AG09309 (cell line): ENCODE results near the gene SUN1.

ENCODE experiments used
- DNase-seq: peaks from one replicate; pipeline ENCODE4 v3.0.0-alpha.2; 2010; ENCODE audit warnings: low read depth
- H3K4me3 ChIP-seq: 2 replicates; pipeline ENCODE4 v1.5.1; 2011; ENCODE audit warnings: mild to moderate bottlenecking, low read depth, low read length, moderate library complexity; ENCODE audit not compliant: control insufficient read depth
- TF ChIP-seq, protein P1 (sequence below): IDR thresholded peaks from 2 replicates; pipeline ENCODE4 v1.5.1; 2011; ENCODE audit warnings: mild to moderate bottlenecking, low read depth, low read length, inconsistent platforms; ENCODE audit not compliant: insufficient read depth, control insufficient read depth; ENCODE audit errors: missing control alignments

The SUN1 gene

DNA sequence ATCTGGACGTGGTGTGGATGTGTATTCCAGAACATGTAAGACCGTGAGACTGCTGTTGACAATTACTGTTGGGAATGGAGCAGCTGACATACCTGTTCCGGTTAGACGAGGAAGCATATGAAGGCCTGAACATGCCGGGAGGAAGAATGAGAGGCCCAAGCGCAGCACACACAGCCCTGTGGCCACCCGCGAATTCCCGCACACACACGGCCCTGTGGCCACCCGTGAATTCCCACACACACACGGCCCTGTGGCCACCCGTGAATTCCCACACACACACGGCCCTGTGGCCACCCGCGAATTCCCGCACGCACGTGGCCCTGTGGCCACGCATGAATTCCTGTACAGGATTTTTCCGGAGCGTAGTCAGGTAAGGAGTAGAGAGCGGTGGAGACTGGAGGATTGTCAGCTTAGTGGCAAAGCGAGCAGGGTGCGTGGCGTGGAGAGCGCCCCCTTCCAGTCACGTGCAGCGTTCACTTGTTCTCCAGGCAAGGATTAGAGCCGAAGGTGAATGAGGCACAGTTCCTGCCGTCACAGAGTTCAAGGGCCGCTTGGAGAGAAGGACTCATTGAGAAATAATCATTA lies 9.5 kb upstream of the SUN1 start:
- TF ChIP-seq, protein P1, sequence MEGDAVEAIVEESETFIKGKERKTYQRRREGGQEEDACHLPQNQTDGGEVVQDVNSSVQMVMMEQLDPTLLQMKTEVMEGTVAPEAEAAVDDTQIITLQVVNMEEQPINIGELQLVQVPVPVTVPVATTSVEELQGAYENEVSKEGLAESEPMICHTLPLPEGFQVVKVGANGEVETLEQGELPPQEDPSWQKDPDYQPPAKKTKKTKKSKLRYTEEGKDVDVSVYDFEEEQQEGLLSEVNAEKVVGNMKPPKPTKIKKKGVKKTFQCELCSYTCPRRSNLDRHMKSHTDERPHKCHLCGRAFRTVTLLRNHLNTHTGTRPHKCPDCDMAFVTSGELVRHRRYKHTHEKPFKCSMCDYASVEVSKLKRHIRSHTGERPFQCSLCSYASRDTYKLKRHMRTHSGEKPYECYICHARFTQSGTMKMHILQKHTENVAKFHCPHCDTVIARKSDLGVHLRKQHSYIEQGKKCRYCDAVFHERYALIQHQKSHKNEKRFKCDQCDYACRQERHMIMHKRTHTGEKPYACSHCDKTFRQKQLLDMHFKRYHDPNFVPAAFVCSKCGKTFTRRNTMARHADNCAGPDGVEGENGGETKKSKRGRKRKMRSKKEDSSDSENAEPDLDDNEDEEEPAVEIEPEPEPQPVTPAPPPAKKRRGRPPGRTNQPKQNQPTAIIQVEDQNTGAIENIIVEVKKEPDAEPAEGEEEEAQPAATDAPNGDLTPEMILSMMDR = no peak
- no peak for DNase-seq
- H3K4me3 ChIP-seq = no peak overlapping the region

DNA sequence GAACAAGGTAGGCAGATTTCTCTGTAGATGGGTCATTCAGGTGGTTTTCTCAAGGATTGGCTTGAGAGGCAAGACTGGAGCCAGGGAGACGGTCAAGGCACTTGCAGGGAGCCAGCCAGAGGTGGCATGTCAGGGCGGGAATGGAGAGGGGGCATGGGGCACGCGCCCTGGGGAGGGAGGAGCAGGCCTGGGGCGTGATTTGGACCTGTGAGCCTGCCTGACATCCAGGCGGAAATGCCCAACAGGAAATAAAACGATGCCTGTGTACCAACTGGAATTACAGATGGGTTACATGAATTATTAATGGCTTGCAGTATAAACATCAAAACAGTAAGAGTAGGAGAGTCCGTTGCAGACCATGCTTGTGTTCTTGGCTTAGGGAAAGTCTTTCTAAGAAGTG lies 8.6 kb upstream of the SUN1 start:
- TF ChIP-seq, protein P1 = no peak
- DNase-seq = no peak
- H3K4me3 ChIP-seq = no peak overlapping the region

DNA sequence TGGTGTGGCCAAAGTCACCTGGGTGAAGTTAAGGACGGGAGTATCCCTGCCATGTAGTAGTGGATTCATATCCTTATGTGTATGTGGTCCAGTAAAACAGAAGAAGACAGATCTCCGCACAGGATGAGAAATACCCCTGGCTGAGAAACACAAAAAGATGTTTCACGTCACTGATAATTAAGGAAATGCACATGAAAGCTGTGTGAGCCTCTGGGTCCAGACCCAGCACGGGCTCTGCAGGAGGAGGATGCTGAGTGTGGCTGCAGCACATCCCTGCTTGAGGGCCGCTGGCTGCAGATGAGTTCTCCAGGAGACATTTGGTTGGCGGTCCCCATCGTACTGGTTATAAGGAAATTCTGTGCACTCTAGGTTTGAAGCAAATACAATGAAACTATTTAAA lies 8.2 kb upstream of the SUN1 start:
- no peak overlapping the region for H3K4me3 ChIP-seq
- DNase-seq = no peak
- TF ChIP-seq, protein P1 = no peak

DNA sequence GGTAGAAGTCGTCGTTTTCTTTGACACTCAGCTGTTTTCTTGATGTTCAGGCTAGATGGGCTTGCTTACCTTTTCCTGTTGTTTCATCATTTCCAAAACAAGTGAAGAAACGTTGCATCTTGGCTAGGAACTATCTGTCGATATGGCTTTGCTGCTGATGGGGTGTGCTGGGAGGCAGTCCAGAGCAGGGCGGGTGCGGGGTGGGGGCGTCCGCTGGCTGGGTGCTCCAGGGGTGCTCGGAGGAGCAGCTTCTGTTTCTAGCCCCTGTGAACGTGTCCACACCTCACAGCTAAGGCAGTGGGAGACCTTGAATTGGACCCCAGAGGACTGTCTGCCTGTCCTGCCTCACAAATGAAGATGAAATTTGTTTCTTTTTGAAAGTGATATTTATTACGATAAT lies 7.6 kb upstream of the SUN1 start:
- no peak overlapping the region for H3K4me3 ChIP-seq
- TF ChIP-seq, protein P1 = no peak
- no peak for DNase-seq

DNA sequence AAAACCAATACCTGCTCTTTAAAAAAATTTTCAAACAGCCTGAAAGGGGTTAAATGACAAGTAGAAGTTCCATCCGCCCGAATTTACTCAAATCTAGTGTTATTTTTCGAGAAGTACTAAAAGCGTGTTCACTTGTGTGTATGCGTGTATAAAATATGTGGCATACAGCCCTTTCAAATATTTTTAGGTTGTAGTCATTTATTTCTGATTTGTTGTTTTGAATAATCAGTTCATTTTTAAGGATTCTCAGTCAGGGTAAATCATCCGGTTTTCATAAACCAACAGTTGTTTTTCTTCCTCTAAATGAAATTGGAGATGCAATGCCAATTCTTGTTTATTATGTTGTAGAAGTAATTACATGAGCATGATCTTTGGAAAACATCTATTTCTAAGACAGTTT lies 6.9 kb upstream of the SUN1 start:
- TF ChIP-seq, protein P1 = no peak
- H3K4me3 ChIP-seq = no peak overlapping the region
- DNase-seq = no peak

DNA sequence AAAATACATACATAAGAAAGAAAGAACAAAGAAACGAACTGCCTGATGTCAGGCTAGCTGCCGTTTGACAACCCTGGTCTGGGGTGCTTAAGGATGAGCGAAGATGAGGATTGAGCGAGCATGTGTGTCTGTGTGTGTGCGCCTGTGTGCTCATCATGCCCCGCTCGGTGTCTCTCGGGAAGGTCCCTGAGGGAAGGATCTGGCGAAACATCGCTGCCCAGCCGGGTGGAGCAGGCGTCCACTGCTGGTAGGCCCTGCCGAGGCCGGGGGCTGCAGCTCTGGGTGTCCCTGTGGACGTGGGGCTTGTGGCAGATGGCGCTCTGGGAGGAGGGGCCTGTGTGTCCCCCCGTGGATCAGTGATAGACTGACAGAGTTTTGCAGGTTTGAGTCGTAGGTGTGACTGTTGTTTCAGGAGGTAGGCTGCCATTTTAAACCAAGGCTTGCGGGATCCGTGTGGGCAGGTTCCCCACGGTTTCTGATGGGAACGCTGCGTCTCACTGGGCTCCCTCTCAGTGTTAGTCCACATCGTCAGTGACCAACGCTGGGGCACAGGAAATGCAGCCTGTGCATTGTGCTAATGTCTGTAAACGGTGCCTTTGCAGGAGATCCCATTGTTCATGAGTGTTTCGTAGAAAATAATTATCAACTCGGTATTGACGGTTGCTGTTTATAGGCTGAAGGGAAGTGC lies 5.9 kb upstream of the SUN1 start:
- DNase-seq = no peak
- no peak overlapping the region for H3K4me3 ChIP-seq
- TF ChIP-seq, protein P1 = no peak
